ENCODE measurements around the gene ITSN2. TPM values are rescaled to one million over a fixed set of nuclear protein-coding genes. Genes with fewer than 3 reads are reported as not detected.

ITSN2 gene
- total RNA-seq, 4 donors from 2014 or later = 57.9 to 79.7 (median 63.4) TPM

- no peaks in the 10 kb centered on the region for H3K4me1 ChIP-seq
- H3K9me3 ChIP-seq = no peaks in the 10 kb centered on the region
- H3K4me3 ChIP-seq = no peak overlapping the region
- WGBS, 2 donors (ENCODE audit: low coverage in 1 of 2) = 60 to 89% methylated on average over 3 to 4 of the region's 4 CpGs
- no peak for TF ChIP-seq EP300 (IDR thresholded peaks at IDR 0.05)
- no peak for TF ChIP-seq CTCF (IDR thresholded peaks at IDR 0.05)
- no peak for TF ChIP-seq POLR2A (IDR thresholded peaks at IDR 0.05)
- no peak for TF ChIP-seq POLR2AphosphoS5 (IDR thresholded peaks at IDR 0.05)
- H3K27me3 ChIP-seq = peaks cover 4% of the 10 kb centered on the region
- ATAC-seq = no peak
- no peak overlapping the region for H3K27ac ChIP-seq
- no peaks in the 10 kb centered on the region for H3K36me3 ChIP-seq
Observed at GRCh38 chr2:24394998-24395397, 34.7 kb upstream of the ITSN2 start.

GRCh38 chr2:24392542-24393059 is 32.3 kb upstream of the ITSN2 start:
- Histone ChIP-seq H3K27me3 (peaks cover 4% of the 10 kb centered on the region), H3K27ac (no peak overlapping the region), H3K9me3 (no peaks in the 10 kb centered on the region), H3K4me1 (no peaks in the 10 kb centered on the region), H3K4me3 (no peak overlapping the region), H3K36me3 (no peaks in the 10 kb centered on the region)
- WGBS, 2 donors (ENCODE audit: low coverage in 1 of 2) = 67 to 79% methylated on average over 5 of the region's 5 CpGs
- TF ChIP-seq POLR2A (IDR thresholded peaks at IDR 0.05) (no peak), POLR2AphosphoS5 (IDR thresholded peaks at IDR 0.05) (no peak), EP300 (IDR thresholded peaks at IDR 0.05) (no peak), CTCF (IDR thresholded peaks at IDR 0.05) (no peak)
- ATAC-seq = no peak

GRCh38 chr2:24385366-24385765 is 25.0 kb upstream of the ITSN2 start:
- TF ChIP-seq CTCF (IDR thresholded peaks at IDR 0.05) = no peak
- no peak for TF ChIP-seq POLR2A (IDR thresholded peaks at IDR 0.05)
- TF ChIP-seq POLR2AphosphoS5 (IDR thresholded peaks at IDR 0.05) = no peak
- H3K36me3 ChIP-seq = no peaks in the 10 kb centered on the region
- no peak overlapping the region for H3K4me3 ChIP-seq
- ATAC-seq = no peak
- no peak overlapping the region for H3K27ac ChIP-seq
- H3K4me1 ChIP-seq = peaks cover 0 to 8% (median 0%) of the 10 kb centered on the region in 3 donors
- H3K9me3 ChIP-seq = no peaks in the 10 kb centered on the region
- 81 to 100% methylated on average over 1 to 2 of the region's 2 CpGs for WGBS, 2 donors (ENCODE audit: low coverage in 1 of 2)
- no peaks in the 10 kb centered on the region for H3K27me3 ChIP-seq

GRCh38 chr2:24382363-24383073 is 22.2 kb upstream of the ITSN2 start:
- no peak for TF ChIP-seq POLR2AphosphoS5 (IDR thresholded peaks at IDR 0.05)
- TF ChIP-seq POLR2A (IDR thresholded peaks at IDR 0.05) = no peak
- peak; percentile 50 to 89 (median 62) for TF ChIP-seq CTCF (IDR thresholded peaks at IDR 0.05)
- peaks cover 0 to 8% (median 0%) of the 10 kb centered on the region in 3 donors for H3K4me1 ChIP-seq
- ATAC-seq = peak; percentile 72
- H3K9me3 ChIP-seq = no peaks in the 10 kb centered on the region
- H3K27ac ChIP-seq = no peak overlapping the region
- no peaks in the 10 kb centered on the region for H3K27me3 ChIP-seq
- WGBS, 2 donors (ENCODE audit: low coverage in 1 of 2) = 3 to 19% methylated on average over 7 to 9 of the region's 10 CpGs
- H3K4me3 ChIP-seq = no peak overlapping the region
- H3K36me3 ChIP-seq = no peaks in the 10 kb centered on the region

- ATAC-seq = no peak
- Histone ChIP-seq H3K36me3 (no peaks in the 10 kb centered on the region), H3K27ac (no peak overlapping the region), H3K4me1 (peaks cover 0 to 8% (median 0%) of the 10 kb centered on the region in 3 donors), H3K9me3 (no peaks in the 10 kb centered on the region), H3K27me3 (no peaks in the 10 kb centered on the region), H3K4me3 (no peak overlapping the region)
- WGBS, 2 donors (ENCODE audit: low coverage in 1 of 2) = 67% methylated on average over 2 of the region's 2 CpGs; no CpG with 5 or more reads in 1 of the 2 donors
- TF ChIP-seq POLR2AphosphoS5 (IDR thresholded peaks at IDR 0.05) (no peak), POLR2A (IDR thresholded peaks at IDR 0.05) (no peak), CTCF (IDR thresholded peaks at IDR 0.05) (no peak), EP300 (IDR thresholded peaks at IDR 0.05) (no peak)
Observed at GRCh38 chr2:24380820-24381219, 20.5 kb upstream of the ITSN2 start.
